ENCODE data around the gene SLC9B2.

DNA sequence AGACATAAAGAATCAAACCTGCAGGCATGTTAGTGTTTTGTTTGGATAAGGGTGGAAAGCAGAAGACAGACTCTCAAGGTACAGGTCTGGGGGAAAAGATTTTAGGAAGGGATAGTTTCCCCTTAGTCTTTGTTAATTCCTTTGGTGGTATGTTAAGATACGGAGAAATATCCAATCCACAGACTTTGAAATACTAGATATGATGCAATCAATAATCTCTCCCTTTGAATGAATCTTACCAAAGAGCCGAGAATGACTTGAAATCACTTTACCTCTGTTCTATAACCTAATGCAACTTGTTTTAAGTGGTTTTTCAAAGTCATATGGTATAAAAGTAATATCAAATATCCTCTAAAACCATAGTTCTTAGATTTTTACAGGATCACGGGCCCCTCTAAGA, 28.3 kb upstream of the SLC9B2 start:
- TF ChIP-seq, protein P1, sequence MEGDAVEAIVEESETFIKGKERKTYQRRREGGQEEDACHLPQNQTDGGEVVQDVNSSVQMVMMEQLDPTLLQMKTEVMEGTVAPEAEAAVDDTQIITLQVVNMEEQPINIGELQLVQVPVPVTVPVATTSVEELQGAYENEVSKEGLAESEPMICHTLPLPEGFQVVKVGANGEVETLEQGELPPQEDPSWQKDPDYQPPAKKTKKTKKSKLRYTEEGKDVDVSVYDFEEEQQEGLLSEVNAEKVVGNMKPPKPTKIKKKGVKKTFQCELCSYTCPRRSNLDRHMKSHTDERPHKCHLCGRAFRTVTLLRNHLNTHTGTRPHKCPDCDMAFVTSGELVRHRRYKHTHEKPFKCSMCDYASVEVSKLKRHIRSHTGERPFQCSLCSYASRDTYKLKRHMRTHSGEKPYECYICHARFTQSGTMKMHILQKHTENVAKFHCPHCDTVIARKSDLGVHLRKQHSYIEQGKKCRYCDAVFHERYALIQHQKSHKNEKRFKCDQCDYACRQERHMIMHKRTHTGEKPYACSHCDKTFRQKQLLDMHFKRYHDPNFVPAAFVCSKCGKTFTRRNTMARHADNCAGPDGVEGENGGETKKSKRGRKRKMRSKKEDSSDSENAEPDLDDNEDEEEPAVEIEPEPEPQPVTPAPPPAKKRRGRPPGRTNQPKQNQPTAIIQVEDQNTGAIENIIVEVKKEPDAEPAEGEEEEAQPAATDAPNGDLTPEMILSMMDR (IDR thresholded peaks at IDR 0.05): no peak
- TF ChIP-seq RFX5 (IDR thresholded peaks at IDR 0.05; ENCODE audit: low read length) (no peak), MXI1 (IDR thresholded peaks at IDR 0.05; ENCODE audit: low read depth, low read length) (no peak), SIN3A (IDR thresholded peaks at IDR 0.05; ENCODE audit: borderline replicate concordance, low read depth, low read length) (no peak)
- TF ChIP-seq, protein P2, sequence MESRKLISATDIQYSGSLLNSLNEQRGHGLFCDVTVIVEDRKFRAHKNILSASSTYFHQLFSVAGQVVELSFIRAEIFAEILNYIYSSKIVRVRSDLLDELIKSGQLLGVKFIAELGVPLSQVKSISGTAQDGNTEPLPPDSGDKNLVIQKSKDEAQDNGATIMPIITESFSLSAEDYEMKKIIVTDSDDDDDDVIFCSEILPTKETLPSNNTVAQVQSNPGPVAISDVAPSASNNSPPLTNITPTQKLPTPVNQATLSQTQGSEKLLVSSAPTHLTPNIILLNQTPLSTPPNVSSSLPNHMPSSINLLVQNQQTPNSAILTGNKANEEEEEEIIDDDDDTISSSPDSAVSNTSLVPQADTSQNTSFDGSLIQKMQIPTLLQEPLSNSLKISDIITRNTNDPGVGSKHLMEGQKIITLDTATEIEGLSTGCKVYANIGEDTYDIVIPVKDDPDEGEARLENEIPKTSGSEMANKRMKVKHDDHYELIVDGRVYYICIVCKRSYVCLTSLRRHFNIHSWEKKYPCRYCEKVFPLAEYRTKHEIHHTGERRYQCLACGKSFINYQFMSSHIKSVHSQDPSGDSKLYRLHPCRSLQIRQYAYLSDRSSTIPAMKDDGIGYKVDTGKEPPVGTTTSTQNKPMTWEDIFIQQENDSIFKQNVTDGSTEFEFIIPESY (IDR thresholded peaks at IDR 0.05; ENCODE audit: borderline replicate concordance, low read depth): no peak
- TF ChIP-seq, protein P3, sequence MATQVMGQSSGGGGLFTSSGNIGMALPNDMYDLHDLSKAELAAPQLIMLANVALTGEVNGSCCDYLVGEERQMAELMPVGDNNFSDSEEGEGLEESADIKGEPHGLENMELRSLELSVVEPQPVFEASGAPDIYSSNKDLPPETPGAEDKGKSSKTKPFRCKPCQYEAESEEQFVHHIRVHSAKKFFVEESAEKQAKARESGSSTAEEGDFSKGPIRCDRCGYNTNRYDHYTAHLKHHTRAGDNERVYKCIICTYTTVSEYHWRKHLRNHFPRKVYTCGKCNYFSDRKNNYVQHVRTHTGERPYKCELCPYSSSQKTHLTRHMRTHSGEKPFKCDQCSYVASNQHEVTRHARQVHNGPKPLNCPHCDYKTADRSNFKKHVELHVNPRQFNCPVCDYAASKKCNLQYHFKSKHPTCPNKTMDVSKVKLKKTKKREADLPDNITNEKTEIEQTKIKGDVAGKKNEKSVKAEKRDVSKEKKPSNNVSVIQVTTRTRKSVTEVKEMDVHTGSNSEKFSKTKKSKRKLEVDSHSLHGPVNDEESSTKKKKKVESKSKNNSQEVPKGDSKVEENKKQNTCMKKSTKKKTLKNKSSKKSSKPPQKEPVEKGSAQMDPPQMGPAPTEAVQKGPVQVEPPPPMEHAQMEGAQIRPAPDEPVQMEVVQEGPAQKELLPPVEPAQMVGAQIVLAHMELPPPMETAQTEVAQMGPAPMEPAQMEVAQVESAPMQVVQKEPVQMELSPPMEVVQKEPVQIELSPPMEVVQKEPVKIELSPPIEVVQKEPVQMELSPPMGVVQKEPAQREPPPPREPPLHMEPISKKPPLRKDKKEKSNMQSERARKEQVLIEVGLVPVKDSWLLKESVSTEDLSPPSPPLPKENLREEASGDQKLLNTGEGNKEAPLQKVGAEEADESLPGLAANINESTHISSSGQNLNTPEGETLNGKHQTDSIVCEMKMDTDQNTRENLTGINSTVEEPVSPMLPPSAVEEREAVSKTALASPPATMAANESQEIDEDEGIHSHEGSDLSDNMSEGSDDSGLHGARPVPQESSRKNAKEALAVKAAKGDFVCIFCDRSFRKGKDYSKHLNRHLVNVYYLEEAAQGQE (IDR thresholded peaks at IDR 0.05; ENCODE audit: low read depth, low read length): no peak
